Breast epithelium (tissue), 3 donors: ENCODE measurements around the gene SLC39A3.

Experiments used
- CTCF ChIP-seq, 3 donors: fragments of 450-650 bp; IDR thresholded peaks; one replicate each; pipeline ENCODE4 v1.5.1; 2016 to 2017; ENCODE audit warnings: antibody characterized with exemption in 3 of 3, mild to moderate bottlenecking in 3 of 3, moderate library complexity in 3 of 3
- POLR2A ChIP-seq: fragments of 450-650 bp; IDR thresholded peaks from one replicate; pipeline ENCODE4 v1.6.1; 2016; ENCODE audit warnings: antibody characterized with exemption, mild to moderate bottlenecking, moderate library complexity

- TF ChIP-seq CTCF (IDR thresholded peaks at IDR 0.05), result no peak
- no peak for TF ChIP-seq POLR2A
These were observed 4.3 kb upstream of the SLC39A3 start for GRCh38 chr19:2744113-2744512.
